Measurements from ENCODE around the gene NAPSA.

- TF ChIP-seq POLR2A (IDR thresholded peaks at IDR 0.05), result no peak
- TF ChIP-seq, protein P1, sequence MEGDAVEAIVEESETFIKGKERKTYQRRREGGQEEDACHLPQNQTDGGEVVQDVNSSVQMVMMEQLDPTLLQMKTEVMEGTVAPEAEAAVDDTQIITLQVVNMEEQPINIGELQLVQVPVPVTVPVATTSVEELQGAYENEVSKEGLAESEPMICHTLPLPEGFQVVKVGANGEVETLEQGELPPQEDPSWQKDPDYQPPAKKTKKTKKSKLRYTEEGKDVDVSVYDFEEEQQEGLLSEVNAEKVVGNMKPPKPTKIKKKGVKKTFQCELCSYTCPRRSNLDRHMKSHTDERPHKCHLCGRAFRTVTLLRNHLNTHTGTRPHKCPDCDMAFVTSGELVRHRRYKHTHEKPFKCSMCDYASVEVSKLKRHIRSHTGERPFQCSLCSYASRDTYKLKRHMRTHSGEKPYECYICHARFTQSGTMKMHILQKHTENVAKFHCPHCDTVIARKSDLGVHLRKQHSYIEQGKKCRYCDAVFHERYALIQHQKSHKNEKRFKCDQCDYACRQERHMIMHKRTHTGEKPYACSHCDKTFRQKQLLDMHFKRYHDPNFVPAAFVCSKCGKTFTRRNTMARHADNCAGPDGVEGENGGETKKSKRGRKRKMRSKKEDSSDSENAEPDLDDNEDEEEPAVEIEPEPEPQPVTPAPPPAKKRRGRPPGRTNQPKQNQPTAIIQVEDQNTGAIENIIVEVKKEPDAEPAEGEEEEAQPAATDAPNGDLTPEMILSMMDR (IDR thresholded peaks at IDR 0.05), result no peak
These were observed 8.7 kb downstream of the NAPSA start for GRCh38 chr19:50356691-50357177.
